RWPE2 (cell line): ENCODE data around the gene MUC5B.

Source experiments
- ATAC-seq: fragments of 200-7000 bp; cut with Tn5 transposase; 3 replicates; pipeline ENCODE4 v1.9.1; 2021; ENCODE audit warnings: low read depth
- DNase-seq: peaks from one replicate; pipeline ENCODE4 v3.0.0-alpha.2; 2020; ENCODE audit warnings: low spot score
- H3K27ac ChIP-seq: fragments of 450-650 bp; 2 replicates; pipeline ENCODE4 v1.5.1; 2017; ENCODE audit warnings: mild to moderate bottlenecking; ENCODE audit not compliant: poor library complexity, severe bottlenecking
- H3K27me3 ChIP-seq: fragments of 250-450 bp; sonication (Bioruptor Pico); 2 replicates; pipeline ENCODE4 v1.5.1; 2021; ENCODE audit warnings: mild to moderate bottlenecking, moderate library complexity; ENCODE audit not compliant: insufficient read depth, poor library complexity, severe bottlenecking
- H3K36me3 ChIP-seq: fragments of 250-450 bp; sonication (Bioruptor Pico); 2 replicates; pipeline ENCODE4 v1.5.1; 2020; ENCODE audit warnings: low read depth, mild to moderate bottlenecking, moderate library complexity
- H3K4me1 ChIP-seq: fragments of 250-450 bp; sonication (Bioruptor Pico); 2 replicates; pipeline ENCODE4 v1.5.1; 2021; ENCODE audit warnings: mild to moderate bottlenecking, moderate library complexity; ENCODE audit not compliant: insufficient read depth, poor library complexity, severe bottlenecking
- H3K4me3 ChIP-seq: fragments of 250-450 bp; sonication (Bioruptor Pico); 2 replicates; pipeline ENCODE4 v1.5.1; 2021; ENCODE audit warnings: mild to moderate bottlenecking, moderate library complexity; ENCODE audit not compliant: severe bottlenecking
- H3K9me3 ChIP-seq: fragments of 250-450 bp; sonication (Bioruptor Pico); 2 replicates; pipeline ENCODE4 v1.5.1; 2021; ENCODE audit warnings: mild to moderate bottlenecking, moderate library complexity; ENCODE audit not compliant: severe bottlenecking
- TF ChIP-seq, protein P1 (sequence below): fragments of 450-650 bp; IDR thresholded peaks from one replicate; pipeline ENCODE4 v1.5.1; 2017; ENCODE audit warnings: mild to moderate bottlenecking, moderate library complexity; ENCODE audit not compliant: poor library complexity, severe bottlenecking

MUC5B gene

DNA sequence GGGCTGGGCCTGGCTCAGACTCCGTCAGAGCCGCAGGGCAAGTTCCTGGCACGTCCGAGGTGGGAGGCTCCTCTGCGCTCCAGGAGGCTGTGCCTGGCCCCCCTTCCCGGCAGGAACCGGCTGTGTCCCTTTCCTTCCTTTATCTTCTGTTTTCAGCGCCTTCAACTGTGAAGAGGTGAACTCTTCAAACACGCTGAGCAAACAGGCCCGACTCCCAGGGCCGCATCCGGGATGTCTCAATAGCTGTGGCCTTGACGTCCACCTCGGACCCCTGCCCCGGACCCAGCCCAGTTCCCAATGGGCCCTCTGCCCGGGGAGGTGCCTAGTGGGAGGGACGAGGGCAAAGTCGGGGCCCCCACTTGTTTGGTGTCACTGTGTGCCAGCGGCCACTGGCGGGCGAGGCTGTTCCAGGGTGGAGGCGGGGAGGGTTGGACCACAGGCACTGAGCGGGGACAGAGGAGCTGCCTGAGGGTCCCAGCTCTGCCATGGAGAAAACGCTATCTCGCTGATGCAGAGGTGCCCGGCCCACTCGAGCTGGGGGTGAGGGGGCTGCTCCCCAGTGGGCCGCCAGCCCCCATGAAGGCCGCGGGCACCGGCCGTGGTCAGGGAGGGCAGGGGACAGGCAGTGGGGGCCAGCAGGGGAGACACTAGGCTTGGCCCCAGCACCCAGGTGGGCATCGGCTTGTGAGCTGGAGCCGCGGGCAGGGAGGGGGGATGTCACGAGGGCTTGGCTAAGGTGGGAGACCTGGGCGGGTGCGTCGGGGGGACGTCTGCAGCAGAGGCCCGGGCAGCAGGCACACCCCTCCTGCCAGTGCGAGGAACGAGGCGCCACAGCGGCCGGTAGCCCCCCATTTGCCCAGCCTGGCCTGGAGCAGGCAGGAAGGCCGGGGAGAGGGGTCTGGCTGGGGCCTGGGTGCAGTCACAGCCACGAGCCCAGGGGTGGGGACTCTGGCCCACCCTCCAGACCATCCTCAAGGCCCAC lies 2.7 kb upstream of the MUC5B start:
- no peaks in the 10 kb centered on the region for H3K9me3 ChIP-seq
- peaks cover 25% of the 10 kb centered on the region for H3K27me3 ChIP-seq
- DNase-seq: peak; percentile 48
- TF ChIP-seq, protein P1, sequence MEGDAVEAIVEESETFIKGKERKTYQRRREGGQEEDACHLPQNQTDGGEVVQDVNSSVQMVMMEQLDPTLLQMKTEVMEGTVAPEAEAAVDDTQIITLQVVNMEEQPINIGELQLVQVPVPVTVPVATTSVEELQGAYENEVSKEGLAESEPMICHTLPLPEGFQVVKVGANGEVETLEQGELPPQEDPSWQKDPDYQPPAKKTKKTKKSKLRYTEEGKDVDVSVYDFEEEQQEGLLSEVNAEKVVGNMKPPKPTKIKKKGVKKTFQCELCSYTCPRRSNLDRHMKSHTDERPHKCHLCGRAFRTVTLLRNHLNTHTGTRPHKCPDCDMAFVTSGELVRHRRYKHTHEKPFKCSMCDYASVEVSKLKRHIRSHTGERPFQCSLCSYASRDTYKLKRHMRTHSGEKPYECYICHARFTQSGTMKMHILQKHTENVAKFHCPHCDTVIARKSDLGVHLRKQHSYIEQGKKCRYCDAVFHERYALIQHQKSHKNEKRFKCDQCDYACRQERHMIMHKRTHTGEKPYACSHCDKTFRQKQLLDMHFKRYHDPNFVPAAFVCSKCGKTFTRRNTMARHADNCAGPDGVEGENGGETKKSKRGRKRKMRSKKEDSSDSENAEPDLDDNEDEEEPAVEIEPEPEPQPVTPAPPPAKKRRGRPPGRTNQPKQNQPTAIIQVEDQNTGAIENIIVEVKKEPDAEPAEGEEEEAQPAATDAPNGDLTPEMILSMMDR: no peak
- H3K36me3 ChIP-seq: no peaks in the 10 kb centered on the region
- no peak overlapping the region for H3K4me3 ChIP-seq
- ATAC-seq: no peak
- H3K4me1 ChIP-seq: no peaks in the 10 kb centered on the region
- no peak overlapping the region for H3K27ac ChIP-seq

DNA sequence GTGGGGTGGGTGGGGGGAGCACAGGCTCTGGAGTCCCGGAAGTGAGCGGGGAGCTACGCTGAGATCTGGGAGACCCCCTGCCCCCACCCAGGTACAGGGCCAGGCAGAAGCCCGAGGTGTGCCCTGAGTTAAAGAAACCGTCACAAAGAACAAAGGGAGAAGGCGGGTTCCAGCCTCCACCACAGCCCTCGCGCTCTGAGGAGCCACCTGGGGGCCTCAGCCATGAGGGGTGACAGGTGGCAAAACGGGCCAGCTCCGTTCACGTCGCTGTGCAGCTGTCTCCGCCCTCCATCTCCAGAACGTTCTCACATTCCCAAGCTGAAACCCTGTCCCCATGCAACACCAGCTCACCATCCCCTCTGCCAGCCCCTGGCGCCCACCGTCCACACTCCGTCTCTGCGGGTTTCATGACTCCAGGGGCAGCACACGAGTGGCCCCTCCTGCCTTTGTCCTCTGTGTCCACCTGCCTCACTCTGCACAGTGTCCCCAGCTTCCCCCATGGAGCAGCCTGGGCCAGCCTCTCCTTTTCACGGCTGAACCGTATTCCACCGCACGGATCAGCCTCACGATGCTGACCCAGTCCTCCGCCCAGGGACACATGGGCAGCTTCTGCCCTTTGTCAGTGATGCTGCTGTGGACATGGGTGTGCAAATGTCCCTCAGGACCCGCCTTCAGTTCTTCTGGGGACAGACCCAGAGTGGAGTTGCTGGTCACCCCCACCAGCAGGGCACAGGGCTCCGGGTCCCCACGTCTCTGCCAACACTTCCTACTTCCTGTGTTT lies 1.7 kb upstream of the MUC5B start:
- no peaks in the 10 kb centered on the region for H3K9me3 ChIP-seq
- TF ChIP-seq, protein P1: no peak
- H3K27ac ChIP-seq: no peak overlapping the region
- H3K36me3 ChIP-seq: no peaks in the 10 kb centered on the region
- no peak for ATAC-seq
- no peaks in the 10 kb centered on the region for H3K4me1 ChIP-seq
- DNase-seq: peak; percentile 43
- H3K27me3 ChIP-seq: peaks cover 25% of the 10 kb centered on the region
- no peak overlapping the region for H3K4me3 ChIP-seq

DNA sequence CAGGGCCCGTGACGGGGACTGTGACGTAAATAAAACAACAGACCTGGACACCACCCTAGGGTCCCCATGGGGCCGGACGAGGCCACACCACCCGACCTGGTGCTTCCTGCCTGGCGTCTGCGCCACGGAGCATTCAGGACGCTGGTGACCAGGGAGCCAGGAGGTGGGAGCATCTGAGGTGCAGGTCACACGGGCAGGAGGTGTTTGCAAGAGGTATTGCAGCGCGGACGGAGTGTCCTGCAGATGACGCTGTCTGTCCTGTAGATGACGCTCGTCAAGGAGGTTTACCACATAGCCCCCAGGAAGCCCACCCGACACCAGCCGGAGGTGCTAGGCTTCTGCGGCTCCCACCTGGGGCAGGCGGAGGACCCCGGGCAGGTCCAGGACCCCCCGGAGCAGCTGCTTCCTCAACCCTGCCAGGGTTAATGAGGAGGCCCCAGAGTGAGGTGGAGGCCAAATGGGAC lies 986 bp upstream of the MUC5B start:
- no peaks in the 10 kb centered on the region for H3K36me3 ChIP-seq
- ATAC-seq: no peak
- TF ChIP-seq, protein P1: no peak
- no peak overlapping the region for H3K4me3 ChIP-seq
- no peaks in the 10 kb centered on the region for H3K4me1 ChIP-seq
- no peak overlapping the region for H3K27ac ChIP-seq
- no peaks in the 10 kb centered on the region for H3K9me3 ChIP-seq
- peak; percentile 52 for DNase-seq
- peaks cover 25% of the 10 kb centered on the region for H3K27me3 ChIP-seq

DNA sequence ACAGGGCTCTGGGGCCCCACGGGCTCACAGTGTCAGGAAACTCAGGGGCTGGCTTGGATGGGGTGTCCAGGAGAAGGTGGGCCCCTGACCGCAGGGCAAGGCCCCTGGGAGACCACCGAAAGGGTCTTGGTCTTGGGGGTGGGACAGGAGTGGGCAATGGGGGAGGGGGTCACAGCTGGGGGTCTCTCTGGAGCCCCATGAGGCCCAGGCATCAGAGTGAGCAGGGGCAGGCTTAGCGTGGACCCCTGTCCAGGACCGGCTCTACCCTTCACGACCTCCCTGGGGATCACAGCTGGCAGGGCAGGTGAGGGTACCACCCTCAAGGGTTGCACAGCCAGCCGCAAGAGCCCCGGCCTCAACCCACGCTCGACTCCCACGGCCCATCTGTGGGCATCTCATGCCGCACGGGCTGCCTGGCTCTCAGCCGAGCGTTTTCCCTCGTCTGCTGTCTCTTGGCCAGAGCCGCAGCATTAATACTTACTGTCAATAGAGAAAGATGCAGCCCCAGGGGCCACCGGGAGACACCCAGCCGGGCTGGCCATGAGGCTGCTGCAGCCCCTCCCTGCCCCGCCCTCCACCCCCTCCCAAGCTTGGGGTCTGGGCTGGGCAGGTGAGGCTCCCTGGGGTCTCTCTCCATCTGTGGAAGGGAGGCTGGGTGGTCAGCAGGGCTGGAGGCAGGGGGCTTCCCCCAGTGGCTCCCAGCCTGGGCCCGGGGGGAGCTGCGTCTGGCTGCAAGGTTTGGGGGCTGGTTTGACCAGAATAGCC lies 662 bp downstream of the MUC5B start:
- TF ChIP-seq, protein P1: no peak
- ATAC-seq (no peak), DNase-seq (peak; percentile 56)
- Histone ChIP-seq H3K4me1 (no peaks in the 10 kb centered on the region), H3K27ac (no peak overlapping the region), H3K36me3 (no peaks in the 10 kb centered on the region), H3K4me3 (no peak overlapping the region), H3K27me3 (peaks cover 25% of the 10 kb centered on the region), H3K9me3 (no peaks in the 10 kb centered on the region)
